Vagina (tissue), 2 donors: ENCODE data around the gene TTC22. TPM values are rescaled to one million over a fixed set of nuclear protein-coding genes. Genes with fewer than 3 reads are reported as not detected.

Source experiments
- DNase-seq, 2 donors: peaks; one replicate each; pipeline ENCODE4 v3.0.0-alpha.2; 2017; ENCODE audit errors: extremely low spot score in 2 of 2
- H3K27ac ChIP-seq: fragments of 200-600 bp; sonication (generic); one replicate; pipeline ENCODE4 v1.5.1; 2019
- H3K27me3 ChIP-seq: fragments of 200-600 bp; sonication (generic); one replicate; pipeline ENCODE4 v1.5.1; 2019
- H3K36me3 ChIP-seq, 2 donors: fragments of 200-600 bp; sonication (generic); one replicate each; pipeline ENCODE4 v1.5.1; 2017 to 2019
- H3K4me1 ChIP-seq: fragments of 200-600 bp; sonication (generic); one replicate; pipeline ENCODE4 v1.5.1; 2019
- H3K4me3 ChIP-seq, 2 donors: fragments of 200-600 bp; sonication (generic); 1 replicate in 1 of 2; 2 replicates in 1 of 2; pipeline ENCODE4 v1.5.1; 2016 to 2019
- H3K9me3 ChIP-seq: fragments of 200-600 bp; sonication (generic); one replicate; pipeline ENCODE4 v1.5.1; 2019
- POLR2A ChIP-seq, 2 donors: fragments of 450-650 bp; IDR thresholded peaks; one replicate each; pipeline ENCODE4 v1.6.1; 2017; ENCODE audit warnings: antibody characterized with exemption in 2 of 2, mild to moderate bottlenecking in 2 of 2, moderate library complexity in 2 of 2
- POLR2AphosphoS5 ChIP-seq, 2 donors: sonication (generic); formaldehyde crosslinking; IDR thresholded peaks; one replicate each; pipeline ENCODE4 v1.9.0; 2017; ENCODE audit warnings: antibody characterized with exemption in 2 of 2, mild to moderate bottlenecking in 2 of 2, low read depth in 1 of 2; ENCODE audit not compliant: insufficient read depth in 1 of 2
- intact Hi-C: fragments of 100-400 bp; cut with DNase I; formaldehyde crosslinking; loops from one replicate; pipeline ENCODE4 v1.15.1; 2023
- total RNA-seq: library from RNA; depleted of rRNA; stranded (reverse); fragments of >200 nt; gene quantifications from one replicate; pipeline ENCODE4 v1.2.3, GENCODE V29; 2016
- TF ChIP-seq, protein P1 (sequence below), 3 experiments: fragments of 450-650 bp in 2 of 3; fragments of 200-600 bp in 1 of 3; sonication (generic) in 1 of 3; IDR thresholded peaks; one replicate each; pipeline ENCODE4 v1.5.1; 2017 to 2019; ENCODE audit warnings: antibody characterized with exemption in 3 of 3, mild to moderate bottlenecking in 2 of 3, moderate library complexity in 2 of 3

TTC22 gene
- total RNA-seq, 1 donor from 2014 or later, result 43.5 TPM

DNA sequence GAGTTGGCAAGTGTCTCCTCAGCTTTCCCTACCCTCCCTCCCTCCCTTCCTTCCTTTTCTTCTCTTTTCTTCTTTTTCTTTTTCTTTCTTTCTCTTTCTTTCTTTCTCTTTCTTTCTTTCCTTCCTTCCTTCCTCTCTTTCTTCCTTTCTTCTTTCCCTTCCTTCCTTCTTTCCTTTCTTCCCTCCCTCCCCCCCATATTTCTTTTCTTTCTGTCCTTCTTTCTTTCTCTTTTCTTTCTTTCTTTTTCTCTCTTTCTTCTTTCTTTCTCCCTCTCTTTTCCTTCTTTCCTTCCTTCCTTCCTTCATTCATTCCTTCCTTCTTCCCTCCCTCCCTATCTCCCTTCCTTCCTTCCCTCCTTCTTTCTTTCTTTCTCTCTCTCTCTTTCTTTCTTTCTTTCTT lies 18.6 kb upstream of the TTC22 start:
- TF ChIP-seq, protein P1, sequence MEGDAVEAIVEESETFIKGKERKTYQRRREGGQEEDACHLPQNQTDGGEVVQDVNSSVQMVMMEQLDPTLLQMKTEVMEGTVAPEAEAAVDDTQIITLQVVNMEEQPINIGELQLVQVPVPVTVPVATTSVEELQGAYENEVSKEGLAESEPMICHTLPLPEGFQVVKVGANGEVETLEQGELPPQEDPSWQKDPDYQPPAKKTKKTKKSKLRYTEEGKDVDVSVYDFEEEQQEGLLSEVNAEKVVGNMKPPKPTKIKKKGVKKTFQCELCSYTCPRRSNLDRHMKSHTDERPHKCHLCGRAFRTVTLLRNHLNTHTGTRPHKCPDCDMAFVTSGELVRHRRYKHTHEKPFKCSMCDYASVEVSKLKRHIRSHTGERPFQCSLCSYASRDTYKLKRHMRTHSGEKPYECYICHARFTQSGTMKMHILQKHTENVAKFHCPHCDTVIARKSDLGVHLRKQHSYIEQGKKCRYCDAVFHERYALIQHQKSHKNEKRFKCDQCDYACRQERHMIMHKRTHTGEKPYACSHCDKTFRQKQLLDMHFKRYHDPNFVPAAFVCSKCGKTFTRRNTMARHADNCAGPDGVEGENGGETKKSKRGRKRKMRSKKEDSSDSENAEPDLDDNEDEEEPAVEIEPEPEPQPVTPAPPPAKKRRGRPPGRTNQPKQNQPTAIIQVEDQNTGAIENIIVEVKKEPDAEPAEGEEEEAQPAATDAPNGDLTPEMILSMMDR (IDR thresholded peaks at IDR 0.05), result no peak
- no peak for TF ChIP-seq POLR2A (IDR thresholded peaks at IDR 0.05)
- TF ChIP-seq POLR2AphosphoS5 (IDR thresholded peaks at IDR 0.05; ENCODE audit: insufficient read depth in 1 of 2, low read depth in 1 of 2), result no peak
- no peak overlapping the region for H3K27ac ChIP-seq
- peaks cover 5% of the 10 kb centered on the region for H3K9me3 ChIP-seq
- H3K27me3 ChIP-seq, result no peaks in the 10 kb centered on the region
- H3K36me3 ChIP-seq, result no peaks in the 10 kb centered on the region
- no peak overlapping the region for H3K4me3 ChIP-seq
- DNase-seq, result no peak
- intact Hi-C loops, result no loop called here
- no peaks in the 10 kb centered on the region for H3K4me1 ChIP-seq

DNA sequence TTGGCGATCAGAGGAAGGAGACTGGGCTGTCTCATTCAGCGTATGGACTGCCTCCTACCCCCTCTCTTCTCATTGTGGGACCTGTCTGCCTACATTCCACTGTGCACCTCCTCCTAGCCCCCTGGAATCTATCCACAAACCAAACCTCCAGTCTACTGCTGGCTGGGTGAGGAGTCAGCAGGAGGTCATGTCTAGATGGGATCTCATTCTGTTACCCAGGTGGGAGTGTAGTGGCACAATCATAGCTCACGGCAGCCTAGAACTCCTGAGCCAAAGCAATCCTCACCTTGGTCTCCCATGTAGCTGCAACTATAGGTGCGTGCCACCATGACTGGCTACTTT lies 18.0 kb upstream of the TTC22 start:
- Histone ChIP-seq H3K36me3 (no peaks in the 10 kb centered on the region), H3K27me3 (no peaks in the 10 kb centered on the region), H3K9me3 (peaks cover under 1% of the 10 kb centered on the region), H3K4me3 (no peak overlapping the region), H3K27ac (no peak overlapping the region), H3K4me1 (no peaks in the 10 kb centered on the region)
- TF ChIP-seq, protein P1 (IDR thresholded peaks at IDR 0.05), result no peak
- TF ChIP-seq POLR2A (IDR thresholded peaks at IDR 0.05) (no peak), POLR2AphosphoS5 (IDR thresholded peaks at IDR 0.05; ENCODE audit: insufficient read depth in 1 of 2, low read depth in 1 of 2) (no peak)
- intact Hi-C loops, result no loop called here
- DNase-seq, result peak; percentile 55 to 78

DNA sequence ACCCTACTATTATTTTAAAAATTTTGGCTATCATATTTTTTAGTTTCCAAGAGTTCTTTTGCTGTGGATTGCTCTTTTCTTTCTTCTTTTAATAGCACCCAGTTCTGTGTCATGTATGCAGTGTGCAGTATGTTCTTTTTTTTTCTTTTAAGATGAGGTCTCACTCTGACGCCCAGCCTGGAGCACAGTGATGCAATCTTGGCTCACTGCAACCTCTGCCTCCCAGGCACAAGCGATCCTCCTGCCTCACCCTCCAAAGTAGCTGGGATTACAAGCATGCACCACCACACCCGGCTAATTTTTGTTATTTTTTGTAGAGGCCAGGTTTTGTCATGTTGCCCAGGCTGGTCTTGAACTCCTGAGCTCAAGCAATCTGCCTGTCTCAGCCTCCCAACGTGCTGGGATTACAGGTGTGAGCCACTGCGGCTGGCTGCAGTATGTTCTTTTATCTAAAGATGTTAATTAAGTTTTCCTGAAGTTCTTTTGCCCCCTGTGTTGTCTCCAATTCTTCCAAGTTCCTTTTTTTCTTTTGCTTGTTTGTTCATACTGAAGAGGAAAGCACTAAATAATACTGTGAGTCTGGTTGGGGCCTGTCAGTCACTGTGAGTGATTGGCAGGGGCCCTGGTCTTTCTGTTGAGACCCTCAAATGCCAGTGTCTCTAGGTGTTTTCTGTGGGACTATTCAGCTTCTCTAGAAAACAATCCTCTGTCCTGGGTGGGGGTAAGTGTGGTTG lies 17.5 kb upstream of the TTC22 start:
- TF ChIP-seq, protein P1 (IDR thresholded peaks at IDR 0.05), result no peak
- no peak for TF ChIP-seq POLR2A (IDR thresholded peaks at IDR 0.05)
- no peak for TF ChIP-seq POLR2AphosphoS5 (IDR thresholded peaks at IDR 0.05; ENCODE audit: insufficient read depth in 1 of 2, low read depth in 1 of 2)
- no peak overlapping the region for H3K27ac ChIP-seq
- DNase-seq, result peak in 1 of 2 donors; percentile 18

DNA sequence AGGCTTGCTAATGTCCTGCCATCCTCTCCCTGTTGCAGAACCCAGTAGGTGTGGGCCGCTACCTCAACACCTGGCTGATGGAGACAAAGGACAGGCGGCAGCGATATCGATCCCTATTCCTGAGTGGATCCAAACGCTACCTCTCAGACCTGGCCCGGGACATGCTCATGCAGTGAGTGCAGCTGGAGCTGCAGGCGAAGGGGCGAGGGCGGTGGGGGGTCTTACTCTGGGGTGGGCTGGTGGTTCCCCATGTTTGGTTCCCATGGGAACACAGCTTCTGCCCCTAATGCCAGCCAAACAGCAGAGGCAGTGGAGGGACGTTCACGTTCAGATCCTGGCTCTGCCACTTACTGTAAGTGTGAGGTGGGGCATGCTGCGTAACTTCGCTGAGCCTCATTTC lies 15.8 kb upstream of the TTC22 start:
- H3K9me3 ChIP-seq, result no peaks in the 10 kb centered on the region
- intact Hi-C loops, result no loop called here
- peak; percentile 56 to 70 for DNase-seq
- H3K4me1 ChIP-seq, result no peaks in the 10 kb centered on the region
- no peaks in the 10 kb centered on the region for H3K27me3 ChIP-seq
- no peak overlapping the region for H3K27ac ChIP-seq
- H3K4me3 ChIP-seq, result no peak overlapping the region
- no peak for TF ChIP-seq POLR2A (IDR thresholded peaks at IDR 0.05)
- TF ChIP-seq, protein P1 (IDR thresholded peaks at IDR 0.05), result no peak
- no peak for TF ChIP-seq POLR2AphosphoS5 (IDR thresholded peaks at IDR 0.05; ENCODE audit: insufficient read depth in 1 of 2, low read depth in 1 of 2)
- no peaks in the 10 kb centered on the region for H3K36me3 ChIP-seq

More for the DNA sequence above, 17.5 kb upstream of the TTC22 start:
- Histone ChIP-seq H3K27me3 (no peaks in the 10 kb centered on the region), H3K36me3 (no peaks in the 10 kb centered on the region), H3K4me3 (no peak overlapping the region), H3K9me3 (no peaks in the 10 kb centered on the region), H3K4me1 (no peaks in the 10 kb centered on the region)
- intact Hi-C loops, result no loop called here

DNA sequence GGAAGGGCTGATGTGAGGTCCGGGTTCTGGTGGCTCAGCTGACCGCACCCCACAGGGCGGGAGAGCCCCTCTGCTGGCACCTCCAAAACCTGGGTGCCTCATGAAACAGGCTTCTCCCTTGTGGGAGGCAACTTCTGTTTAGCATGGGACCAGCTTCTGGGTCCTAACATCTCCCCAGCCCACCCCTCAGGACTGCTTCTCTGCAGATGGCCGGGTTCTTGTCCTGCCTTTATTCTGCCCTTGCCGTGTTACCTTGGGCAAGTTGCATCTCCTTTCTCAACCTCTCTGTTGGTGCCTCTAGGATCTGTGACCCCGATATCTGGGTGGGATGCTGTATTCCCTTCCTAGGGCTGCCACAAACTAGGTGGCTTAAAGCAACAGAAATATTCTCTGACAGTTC lies 15.0 kb upstream of the TTC22 start:
- Histone ChIP-seq H3K9me3 (no peaks in the 10 kb centered on the region), H3K36me3 (no peaks in the 10 kb centered on the region), H3K27me3 (no peaks in the 10 kb centered on the region), H3K4me3 (no peak overlapping the region), H3K27ac (no peak overlapping the region), H3K4me1 (no peaks in the 10 kb centered on the region)
- DNase-seq, result peak; percentile 40 to 49
- intact Hi-C loops, result no loop called here
- TF ChIP-seq POLR2A (IDR thresholded peaks at IDR 0.05) (no peak), POLR2AphosphoS5 (IDR thresholded peaks at IDR 0.05; ENCODE audit: insufficient read depth in 1 of 2, low read depth in 1 of 2) (no peak)
- TF ChIP-seq, protein P1 (IDR thresholded peaks at IDR 0.05), result no peak
